Activated CD4-positive, alpha-beta T cell treated with anti-CD3 and anti-CD28 coated beads for 24 hours (primary cell): ENCODE results near the gene OPN1MW2.
"Not testable (repeated sequence)": the region's sequence is repeated elsewhere in the genome, so short reads cannot be mapped to it uniquely, and the experiment has no call there.

Experiments used
- DNase-seq, 2 donors: peaks; one replicate each; pipeline ENCODE4 v3.0.0-alpha.2; 2020; ENCODE audit warnings: low read depth in 2 of 2

The OPN1MW2 gene

DNA sequence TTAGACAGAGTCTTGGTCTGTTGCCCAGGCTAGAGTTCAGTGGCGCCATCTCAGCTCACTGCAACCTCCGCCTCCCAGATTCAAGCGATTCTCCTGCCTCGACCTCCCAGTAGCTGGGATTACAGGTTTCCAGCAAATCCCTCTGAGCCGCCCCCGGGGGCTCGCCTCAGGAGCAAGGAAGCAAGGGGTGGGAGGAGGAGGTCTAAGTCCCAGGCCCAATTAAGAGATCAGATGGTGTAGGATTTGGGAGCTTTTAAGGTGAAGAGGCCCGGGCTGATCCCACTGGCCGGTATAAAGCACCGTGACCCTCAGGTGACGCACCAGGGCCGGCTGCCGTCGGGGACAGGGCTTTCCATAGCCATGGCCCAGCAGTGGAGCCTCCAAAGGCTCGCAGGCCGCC is at the start of gene OPN1MW2:
TSS of gene OPN1MW2 (plus strand) at position 301 of the 400 bp plus-strand sequence. CDS start at position 361, 60 bp downstream.
- DNase-seq: not testable (repeated sequence)

DNA sequence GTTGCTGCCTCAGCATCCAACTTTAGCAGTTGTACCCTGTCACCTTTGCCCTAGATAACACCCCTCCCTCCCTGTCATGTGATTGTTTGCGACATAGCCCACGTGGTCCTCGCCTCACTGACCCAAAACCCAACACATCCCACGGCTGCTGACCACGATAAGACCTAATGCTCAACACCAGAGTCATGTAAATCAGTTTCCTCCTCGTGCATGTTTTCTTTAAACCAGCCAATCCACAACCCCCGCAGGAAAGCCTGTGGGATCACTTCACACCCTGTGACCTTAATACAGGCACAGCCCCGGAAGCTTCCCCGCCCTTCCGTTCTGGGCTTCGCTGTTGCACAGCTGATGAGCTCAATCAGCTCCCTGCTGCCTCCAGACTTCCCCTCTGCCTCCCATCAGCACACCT is 47.0 kb upstream of the OPN1MW2 start:
- not testable (repeated sequence) for DNase-seq

DNA sequence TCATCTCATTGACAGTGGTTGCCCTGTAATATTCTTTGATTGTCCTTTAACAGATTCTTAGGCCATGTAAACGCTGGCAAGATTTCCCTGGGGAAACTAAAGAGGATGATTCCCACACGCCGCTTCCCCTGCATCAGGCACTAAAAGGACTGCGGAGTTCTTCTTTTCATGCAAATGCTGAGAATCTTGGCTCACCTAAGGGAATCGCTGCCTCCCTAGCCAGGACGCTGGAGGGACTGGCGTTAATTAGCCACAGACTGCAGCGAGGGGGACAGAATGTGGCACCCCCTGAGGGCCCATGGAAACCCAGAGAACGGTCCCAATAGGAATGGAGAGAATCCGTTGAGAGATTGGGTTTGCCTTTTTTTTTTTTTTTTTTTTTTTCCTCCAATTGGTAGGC is 45.2 kb upstream of the OPN1MW2 start:
- not testable (repeated sequence) for DNase-seq

GRCh38 chrX:154182296-154182695 is 37.3 kb upstream of the OPN1MW2 start, which contains the start of gene OPN1MW:
Gene OPN1MW (plus strand): TSS chrX:154182596. CDS start chrX:154182678, 82 bp downstream.
- DNase-seq: not testable (repeated sequence)

DNA sequence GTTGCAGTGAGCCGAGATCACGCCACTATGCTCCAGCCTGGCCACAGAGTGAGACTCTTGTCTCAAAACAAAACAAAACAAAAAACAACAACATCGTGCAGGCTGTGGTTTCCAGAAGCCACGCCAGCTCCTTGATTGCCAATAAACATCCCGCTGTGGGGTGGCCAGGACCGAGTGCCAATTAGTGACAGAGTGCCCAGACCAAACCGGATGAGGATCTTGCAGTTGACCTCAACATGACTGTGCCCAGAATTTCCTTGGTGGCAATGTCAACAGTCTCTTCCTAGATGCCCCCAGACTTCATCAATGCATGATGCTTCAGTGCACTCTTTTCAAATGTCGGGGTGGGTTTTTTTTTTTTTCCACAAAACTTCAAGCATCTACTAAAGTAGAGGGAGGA is 35.8 kb upstream of the OPN1MW2 start:
- DNase-seq: not testable (repeated sequence)

DNA sequence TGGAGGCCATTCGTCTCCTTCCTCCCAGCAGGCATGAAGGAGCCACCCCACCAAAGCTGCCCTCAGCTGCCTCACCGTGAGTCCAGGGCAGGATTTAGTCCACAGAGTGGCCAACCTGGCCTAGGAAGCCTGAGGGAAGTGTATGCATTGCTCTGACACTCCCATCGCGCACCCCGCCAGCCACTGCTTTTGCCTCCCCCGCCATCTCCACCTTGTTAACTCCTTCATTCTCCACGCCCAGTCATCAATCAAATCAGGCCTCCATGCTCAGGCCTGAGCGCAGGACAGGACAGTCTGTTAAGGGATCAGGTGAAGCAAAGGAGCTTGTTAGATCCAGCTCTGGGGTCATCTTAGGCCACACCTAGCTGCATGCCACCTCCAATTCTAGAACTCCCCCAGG is 26.7 kb upstream of the OPN1MW2 start:
- DNase-seq: not testable (repeated sequence)

DNA sequence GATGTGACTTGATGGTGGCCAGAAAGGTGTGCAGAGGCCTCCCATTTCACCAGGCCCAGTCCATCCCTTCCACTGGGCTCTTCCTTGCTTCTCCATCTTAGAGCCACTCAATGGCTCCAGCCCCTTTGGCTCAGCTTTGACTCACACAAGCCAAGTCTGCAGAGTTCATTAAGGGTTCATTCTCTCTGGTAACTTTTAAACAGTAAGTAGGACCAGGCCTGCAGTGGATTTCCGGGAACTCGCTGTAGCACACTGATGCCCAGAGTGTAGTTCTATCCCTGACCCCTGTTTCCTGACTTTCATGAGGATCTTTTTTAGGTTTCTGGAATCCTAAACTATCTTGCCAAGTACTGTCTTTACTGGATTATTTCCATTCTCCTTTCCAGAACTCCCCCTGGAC is 25.2 kb upstream of the OPN1MW2 start:
- not testable (repeated sequence) for DNase-seq

DNA sequence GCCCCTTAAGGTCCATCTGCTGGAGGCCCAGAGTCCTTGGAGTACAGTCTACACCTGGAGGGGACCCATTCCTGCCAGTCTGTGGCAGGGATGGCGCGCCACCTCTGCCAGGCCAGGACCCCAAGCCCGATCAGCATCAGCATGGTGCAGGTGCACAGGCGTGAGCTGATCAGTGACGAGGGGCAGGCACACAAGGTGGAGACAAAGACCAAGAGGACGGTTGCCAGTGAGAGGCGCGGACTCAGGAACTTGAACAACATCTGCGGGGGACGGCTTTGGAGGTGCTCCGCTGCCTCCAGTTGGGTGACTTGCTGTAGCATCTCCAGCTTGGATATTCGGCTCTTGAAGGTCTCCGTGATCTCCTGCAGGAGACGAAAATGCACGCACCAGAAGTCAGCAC is 23.1 kb upstream of the OPN1MW2 start:
- not testable (repeated sequence) for DNase-seq

GRCh38 chrX:154209670-154210418 is 9.7 kb upstream of the OPN1MW2 start:
- DNase-seq: not testable (repeated sequence)

- peak in 1 of 2 donors; percentile 0 for DNase-seq
Observed at GRCh38 chrX:154211057-154211456, 8.5 kb upstream of the OPN1MW2 start.

GRCh38 chrX:154211499-154211898 is 8.1 kb upstream of the OPN1MW2 start:
- DNase-seq: not testable (repeated sequence)

DNA sequence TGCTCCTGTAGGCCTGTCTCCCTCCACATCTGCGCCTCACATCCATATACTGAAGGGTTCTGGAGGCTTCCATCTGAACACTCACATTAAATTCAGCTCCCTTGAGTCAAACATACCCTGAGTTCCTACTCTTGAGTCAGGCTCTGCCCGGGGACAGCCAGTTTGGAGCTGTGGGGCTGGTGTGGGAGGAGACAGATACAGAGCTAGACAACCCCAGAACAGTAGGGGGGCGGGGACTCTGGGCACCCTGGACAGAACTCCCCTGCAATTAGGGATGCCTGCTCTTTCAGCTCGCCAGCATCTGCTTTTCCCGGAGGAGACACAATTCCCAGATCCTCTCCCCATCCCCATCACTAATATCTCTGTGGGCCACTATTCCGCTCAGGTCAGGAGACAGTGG is 5.7 kb downstream of the OPN1MW2 start:
- DNase-seq: not testable (repeated sequence)

DNA sequence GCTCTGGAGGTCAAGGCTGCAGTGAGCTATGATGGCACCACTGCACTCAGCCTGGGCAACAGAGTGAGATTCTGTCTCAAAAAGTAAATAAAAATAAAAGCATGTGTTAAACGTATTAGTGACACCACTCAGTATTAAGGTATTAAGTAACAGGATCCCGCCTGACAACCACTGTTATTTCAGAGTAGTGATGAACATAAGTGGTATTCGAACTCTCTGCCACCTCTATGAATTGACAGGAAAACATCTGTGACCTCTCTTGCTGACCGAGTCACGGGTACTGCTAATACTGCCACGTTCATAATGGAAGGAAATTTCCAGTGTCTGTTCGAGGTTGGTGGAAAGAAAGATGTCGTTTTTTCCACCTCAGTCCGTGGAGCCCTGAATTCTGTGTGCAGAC is 7.2 kb downstream of the OPN1MW2 start:
- not testable (repeated sequence) for DNase-seq

GRCh38 chrX:154231443-154231842 is 11.9 kb downstream of the OPN1MW2 start:
- DNase-seq: not testable (repeated sequence)

- not testable (repeated sequence) for DNase-seq
Observed at GRCh38 chrX:154233620-154234019, 14.1 kb downstream of the OPN1MW2 start.

DNA sequence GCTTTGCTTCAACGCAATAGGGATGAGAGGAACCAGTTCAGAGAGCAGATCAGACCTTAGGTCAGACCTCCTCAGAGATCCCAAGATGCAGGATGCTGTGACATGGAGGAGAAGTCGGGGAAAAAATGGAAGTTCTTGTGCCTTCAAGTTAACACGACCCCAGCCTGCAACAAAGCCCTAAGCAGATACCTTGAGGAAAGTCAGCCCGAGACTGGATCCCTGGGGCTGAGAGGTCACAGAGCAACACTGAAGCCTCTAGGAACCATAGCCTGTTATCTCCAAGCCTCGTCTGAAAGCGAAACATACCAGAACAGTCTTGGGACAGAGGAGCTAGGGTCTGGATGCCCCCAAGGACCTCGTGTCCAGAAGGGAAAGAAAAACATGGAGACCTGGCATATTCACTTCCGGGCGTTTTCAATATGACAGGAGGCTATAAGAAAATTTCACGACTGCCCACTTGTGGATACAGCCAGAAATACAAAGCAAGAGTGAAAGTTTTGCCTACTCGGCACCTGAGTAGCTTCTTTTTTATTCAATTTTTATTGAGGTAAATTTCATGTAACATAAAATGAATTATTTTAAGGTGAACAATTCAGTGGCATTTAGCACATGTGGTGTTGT is 19.5 kb downstream of the OPN1MW2 start:
- DNase-seq: not testable (repeated sequence)

GRCh38 chrX:154239982-154240503 is 20.5 kb downstream of the OPN1MW2 start:
- not testable (repeated sequence) for DNase-seq

GRCh38 chrX:154247377-154248045 is 28.0 kb downstream of the OPN1MW2 start:
- not testable (repeated sequence) for DNase-seq

DNA sequence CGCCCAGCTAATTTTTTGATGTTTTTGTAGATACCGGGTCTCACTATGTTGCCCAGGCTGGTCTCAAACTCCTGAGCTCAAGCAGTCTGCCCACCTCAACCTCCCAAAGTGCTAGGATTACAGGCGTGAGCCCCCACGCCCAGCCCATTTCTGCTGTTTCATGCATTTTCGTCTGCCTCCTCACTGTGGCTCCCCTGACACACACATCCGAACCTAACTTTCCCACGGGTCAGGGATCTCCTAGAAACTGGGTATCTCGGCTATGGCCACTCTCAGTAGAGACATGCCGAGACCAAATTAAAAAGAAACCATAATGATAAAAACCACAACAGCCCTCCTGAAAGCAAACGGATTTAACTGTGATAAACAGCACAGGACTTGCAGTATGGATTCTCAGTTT is 28.5 kb downstream of the OPN1MW2 start:
- not testable (repeated sequence) for DNase-seq

DNA sequence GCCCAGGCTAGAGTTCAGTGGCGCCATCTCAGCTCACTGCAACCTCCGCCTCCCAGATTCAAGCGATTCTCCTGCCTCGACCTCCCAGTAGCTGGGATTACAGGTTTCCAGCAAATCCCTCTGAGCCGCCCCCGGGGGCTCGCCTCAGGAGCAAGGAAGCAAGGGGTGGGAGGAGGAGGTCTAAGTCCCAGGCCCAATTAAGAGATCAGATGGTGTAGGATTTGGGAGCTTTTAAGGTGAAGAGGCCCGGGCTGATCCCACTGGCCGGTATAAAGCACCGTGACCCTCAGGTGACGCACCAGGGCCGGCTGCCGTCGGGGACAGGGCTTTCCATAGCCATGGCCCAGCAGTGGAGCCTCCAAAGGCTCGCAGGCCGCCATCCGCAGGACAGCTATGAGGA is 37.7 kb downstream of the OPN1MW2 start, which contains the start of gene OPN1MW3:
TSS of gene OPN1MW3 (plus strand) at position 301 of the 400 bp plus-strand sequence. CDS start at position 339, 38 bp downstream.
- DNase-seq: not testable (repeated sequence)

- not testable (repeated sequence) for DNase-seq
Observed at GRCh38 chrX:154258711-154259110, 39.2 kb downstream of the OPN1MW2 start.

DNA sequence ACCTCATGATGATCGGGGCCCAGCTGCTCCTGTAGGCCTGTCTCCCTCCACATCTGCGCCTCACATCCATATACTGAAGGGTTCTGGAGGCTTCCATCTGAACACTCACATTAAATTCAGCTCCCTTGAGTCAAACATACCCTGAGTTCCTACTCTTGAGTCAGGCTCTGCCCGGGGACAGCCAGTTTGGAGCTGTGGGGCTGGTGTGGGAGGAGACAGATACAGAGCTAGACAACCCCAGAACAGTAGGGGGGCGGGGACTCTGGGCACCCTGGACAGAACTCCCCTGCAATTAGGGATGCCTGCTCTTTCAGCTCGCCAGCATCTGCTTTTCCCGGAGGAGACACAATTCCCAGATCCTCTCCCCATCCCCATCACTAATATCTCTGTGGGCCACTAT is 43.5 kb downstream of the OPN1MW2 start:
- not testable (repeated sequence) for DNase-seq
